ENCODE measurements around the gene WDR55.
A peak's percentile ranks its signal among the peaks of the same experiment; 100 is the strongest.
"Not testable (repeated sequence)": the region's sequence is repeated elsewhere in the genome, so short reads cannot be mapped to it uniquely, and the experiment has no call there.

Gene WDR55

DNA sequence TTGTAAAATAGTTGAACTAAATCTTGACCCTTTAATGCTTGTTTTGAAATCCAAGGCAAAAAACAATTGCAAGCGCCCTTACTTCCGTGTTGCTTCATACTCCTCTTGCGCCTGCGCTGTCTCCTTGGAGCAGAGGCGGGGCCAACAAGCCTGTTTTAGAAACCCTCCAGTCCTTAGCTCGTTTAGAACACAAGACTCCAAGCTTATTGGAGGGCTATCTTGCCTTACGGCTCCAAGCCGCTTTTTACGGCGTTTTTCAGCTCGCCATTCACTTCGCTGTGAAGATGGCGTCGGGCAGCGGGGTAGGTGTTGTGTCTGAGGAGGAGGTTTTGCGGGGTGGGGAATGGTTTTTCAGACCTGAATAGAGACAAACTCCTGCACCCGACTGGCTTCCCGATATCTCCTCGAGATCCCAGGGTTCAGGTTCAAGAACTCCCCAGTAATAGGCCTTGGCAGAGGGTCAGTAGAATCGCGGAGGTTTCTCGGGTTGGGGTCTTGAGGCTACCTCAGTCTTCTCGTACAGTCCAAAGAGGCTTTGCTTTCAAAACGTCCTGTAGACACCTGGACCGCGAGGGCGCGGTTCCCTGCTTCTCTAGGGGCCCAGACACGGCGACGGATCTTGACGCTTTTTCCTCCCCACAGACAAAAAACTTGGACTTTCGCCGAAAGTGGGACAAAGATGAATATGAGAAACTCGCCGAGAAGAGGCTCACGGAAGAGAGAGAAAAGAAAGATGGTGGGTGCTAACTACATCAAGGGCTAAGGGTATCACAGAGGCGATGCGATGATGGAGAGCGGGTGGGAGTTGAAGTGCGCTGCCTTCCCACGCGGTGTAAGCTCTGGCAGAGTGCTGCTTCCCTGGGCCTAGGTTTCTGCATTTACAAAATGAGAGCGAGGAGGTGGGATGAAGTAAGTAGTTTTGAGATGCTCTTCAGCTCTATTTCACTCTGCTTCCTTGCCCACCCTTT lies 35.8 kb downstream of the WDR55 start, which contains the start of gene ZMAT2:
TSS of gene ZMAT2 (plus strand) at position 271 of the 968 bp plus-strand sequence. CDS start at position 285, 14 bp downstream.
- no peak for TF ChIP-seq CTCF (conservative IDR thresholded peaks at IDR 0.05)
- peak within 1 kb of the TSS; percentile 65 for H3K27ac ChIP-seq

- no peak for TF ChIP-seq CTCF (conservative IDR thresholded peaks at IDR 0.05)
- H3K27ac ChIP-seq: no peak overlapping the region
Observed at GRCh38 chr5:140707812-140708211, 43.1 kb downstream of the WDR55 start.

- not testable (repeated sequence) for H3K27ac ChIP-seq
Observed at GRCh38 chr5:140708787-140709186, 44.1 kb downstream of the WDR55 start.

DNA sequence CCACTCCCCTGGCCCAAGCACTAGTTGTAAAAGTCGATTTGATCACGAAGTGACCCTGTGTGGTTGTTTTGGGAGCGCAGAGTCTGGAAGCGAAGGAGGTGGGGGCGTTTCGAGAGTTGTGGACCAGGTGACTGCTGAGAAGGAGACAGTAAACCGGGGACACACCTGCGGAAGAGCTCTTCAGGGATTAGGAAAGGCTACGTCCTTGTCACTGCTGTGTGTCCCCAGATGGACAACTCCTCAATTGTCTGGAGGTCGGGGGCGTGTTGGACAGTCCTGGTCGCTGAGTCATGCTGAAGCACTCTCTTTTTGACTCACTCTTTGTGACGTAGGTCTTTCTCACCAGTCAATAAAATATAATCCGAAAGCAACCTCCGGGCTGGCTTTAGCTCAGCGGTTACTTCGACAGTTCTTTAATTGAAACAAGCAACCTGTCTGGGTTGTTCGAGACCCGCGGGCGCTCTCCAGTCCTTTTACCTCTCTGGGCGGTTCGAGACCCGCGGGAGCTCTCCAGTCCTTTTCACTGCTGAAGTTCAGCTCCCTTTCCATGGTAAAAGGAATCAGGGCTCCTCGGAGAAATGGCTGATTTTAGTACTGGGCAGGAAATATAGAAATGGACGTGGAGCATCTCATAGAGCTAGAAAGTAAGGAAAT lies 46.3 kb downstream of the WDR55 start:
- peak overlapping the region; percentile 73 for H3K27ac ChIP-seq
- no peak for TF ChIP-seq CTCF (conservative IDR thresholded peaks at IDR 0.05)

- H3K27ac ChIP-seq: peak overlapping the region; percentile 73; the same call in 1 of the 2 replicates
- no peak for TF ChIP-seq CTCF (conservative IDR thresholded peaks at IDR 0.05)
Observed at GRCh38 chr5:140711794-140712193, 47.1 kb downstream of the WDR55 start.

- no peak for TF ChIP-seq CTCF (conservative IDR thresholded peaks at IDR 0.05)
- H3K27ac ChIP-seq: no peak overlapping the region
Observed at GRCh38 chr5:140713562-140714094, 48.9 kb downstream of the WDR55 start.

- not testable (repeated sequence) for H3K27ac ChIP-seq
Observed at GRCh38 chr5:140716238-140716637, 51.5 kb downstream of the WDR55 start.

GRCh38 chr5:140718266-140718592 lies 53.5 kb downstream of the WDR55 start:
- peak overlapping the region; percentile 40 for H3K27ac ChIP-seq
- no peak for TF ChIP-seq CTCF (conservative IDR thresholded peaks at IDR 0.05)

GRCh38 chr5:140720738-140721137 lies 56.0 kb downstream of the WDR55 start:
- H3K27ac ChIP-seq: not testable (repeated sequence)

DNA sequence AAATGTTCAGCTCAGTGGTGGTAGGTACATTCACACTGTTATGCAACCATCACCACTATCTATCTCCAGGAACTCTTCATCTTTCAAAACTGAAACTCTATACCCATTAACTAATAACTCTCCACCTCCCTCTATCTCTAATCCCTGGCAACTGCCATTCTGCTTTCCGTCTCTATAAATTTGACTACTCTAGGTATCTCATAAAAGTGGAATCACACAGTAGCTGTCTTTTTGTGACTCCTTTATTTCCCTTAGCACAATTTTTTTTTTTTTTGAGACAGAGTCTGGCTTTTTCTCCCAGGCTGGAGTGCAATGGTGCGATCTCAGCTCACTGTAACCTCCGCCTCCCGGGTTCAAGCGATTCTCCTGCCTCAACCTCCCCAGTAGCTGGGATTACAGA lies 56.7 kb downstream of the WDR55 start:
- H3K27ac ChIP-seq: not testable (repeated sequence)

Measured in VCaP (cell line).